ENCODE results near the gene FARP1. TPM values are rescaled to one million over a fixed set of nuclear protein-coding genes. Genes with fewer than 3 reads are reported as not detected.

Gene FARP1
- total RNA-seq, 1 donor from 2014 or later, result 36.5 TPM

- H3K4me3 ChIP-seq (ENCODE audit: low read length in 3 of 3), result no peak overlapping the region
- H3K9me3 ChIP-seq (ENCODE audit: control insufficient read depth in 3 of 3, low read length in 3 of 3), result no peaks in the 10 kb centered on the region
- H3K4me1 ChIP-seq (ENCODE audit: control insufficient read depth in 3 of 3, insufficient read depth in 3 of 3, low read length in 3 of 3), result no peaks in the 10 kb centered on the region
- no peak overlapping the region for H3K27ac ChIP-seq (ENCODE audit: low read depth, low read length)
- H3K9ac ChIP-seq (ENCODE audit: low read depth in 1 of 3, low read length in 3 of 3), result no peak overlapping the region
- H3K36me3 ChIP-seq (ENCODE audit: control insufficient read depth in 3 of 3, insufficient read depth in 3 of 3, low read length in 3 of 3), result no peaks in the 10 kb centered on the region
- peaks cover 0 to 5% (median 0%) of the 10 kb centered on the region in 3 donors for H3K27me3 ChIP-seq (ENCODE audit: control insufficient read depth in 3 of 3, insufficient read depth in 3 of 3, low read length in 3 of 3)
Measured at GRCh38 chr13:98129059-98129746, 13.7 kb upstream of the FARP1 start.

DNA sequence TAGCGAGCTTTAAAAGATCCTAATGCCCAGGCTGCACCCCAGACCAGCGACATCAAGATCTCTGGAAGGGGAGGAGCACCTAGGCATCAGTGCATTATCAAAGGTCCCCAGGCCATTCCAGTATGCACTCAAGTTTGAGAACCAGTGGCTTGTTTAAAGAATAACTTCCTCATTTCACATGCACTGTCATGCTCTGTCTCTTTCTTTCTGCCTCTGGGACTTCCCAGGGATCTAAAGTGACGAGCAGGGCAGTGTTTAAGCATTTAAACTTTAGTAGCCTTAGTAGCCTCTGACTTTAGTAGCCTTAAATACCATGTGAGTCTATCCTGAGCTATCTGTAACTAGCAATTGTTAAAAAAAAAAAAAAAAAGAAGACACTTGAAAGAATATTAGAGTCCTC, 8.9 kb upstream of the FARP1 start:
- no peak overlapping the region for H3K27ac ChIP-seq (ENCODE audit: low read depth, low read length)
- no peaks in the 10 kb centered on the region for H3K36me3 ChIP-seq (ENCODE audit: control insufficient read depth in 3 of 3, insufficient read depth in 3 of 3, low read length in 3 of 3)
- H3K9ac ChIP-seq (ENCODE audit: low read depth in 1 of 3, low read length in 3 of 3), result no peak overlapping the region
- H3K27me3 ChIP-seq (ENCODE audit: control insufficient read depth in 3 of 3, insufficient read depth in 3 of 3, low read length in 3 of 3), result peaks cover 0 to 5% (median 0%) of the 10 kb centered on the region in 3 donors
- no peaks in the 10 kb centered on the region for H3K4me1 ChIP-seq (ENCODE audit: control insufficient read depth in 3 of 3, insufficient read depth in 3 of 3, low read length in 3 of 3)
- no peak overlapping the region for H3K4me3 ChIP-seq (ENCODE audit: low read length in 3 of 3)
- no peaks in the 10 kb centered on the region for H3K9me3 ChIP-seq (ENCODE audit: control insufficient read depth in 3 of 3, low read length in 3 of 3)

GRCh38 chr13:98134901-98135300, 8.0 kb upstream of the FARP1 start:
- Histone ChIP-seq H3K9ac (ENCODE audit: low read depth in 1 of 3, low read length in 3 of 3) (no peak overlapping the region), H3K36me3 (ENCODE audit: control insufficient read depth in 3 of 3, insufficient read depth in 3 of 3, low read length in 3 of 3) (no peaks in the 10 kb centered on the region), H3K4me1 (ENCODE audit: control insufficient read depth in 3 of 3, insufficient read depth in 3 of 3, low read length in 3 of 3) (no peaks in the 10 kb centered on the region), H3K27ac (ENCODE audit: low read depth, low read length) (no peak overlapping the region), H3K27me3 (ENCODE audit: control insufficient read depth in 3 of 3, insufficient read depth in 3 of 3, low read length in 3 of 3) (peaks cover 0 to 5% (median 0%) of the 10 kb centered on the region in 3 donors), H3K4me3 (ENCODE audit: low read length in 3 of 3) (no peak overlapping the region), H3K9me3 (ENCODE audit: control insufficient read depth in 3 of 3, low read length in 3 of 3) (no peaks in the 10 kb centered on the region)

GRCh38 chr13:98141091-98141490, 1.8 kb upstream of the FARP1 start:
- Histone ChIP-seq H3K9ac (ENCODE audit: low read depth in 1 of 3, low read length in 3 of 3) (no peak overlapping the region), H3K4me3 (ENCODE audit: low read length in 3 of 3) (no peak overlapping the region), H3K27me3 (ENCODE audit: control insufficient read depth in 3 of 3, insufficient read depth in 3 of 3, low read length in 3 of 3) (peaks cover 0 to 4% (median 3%) of the 10 kb centered on the region in 3 donors), H3K9me3 (ENCODE audit: control insufficient read depth in 3 of 3, low read length in 3 of 3) (no peaks in the 10 kb centered on the region), H3K4me1 (ENCODE audit: control insufficient read depth in 3 of 3, insufficient read depth in 3 of 3, low read length in 3 of 3) (peaks cover 11 to 17% (median 13%) of the 10 kb centered on the region in 3 donors), H3K36me3 (ENCODE audit: control insufficient read depth in 3 of 3, insufficient read depth in 3 of 3, low read length in 3 of 3) (no peaks in the 10 kb centered on the region), H3K27ac (ENCODE audit: low read depth, low read length) (no peak overlapping the region)

DNA sequence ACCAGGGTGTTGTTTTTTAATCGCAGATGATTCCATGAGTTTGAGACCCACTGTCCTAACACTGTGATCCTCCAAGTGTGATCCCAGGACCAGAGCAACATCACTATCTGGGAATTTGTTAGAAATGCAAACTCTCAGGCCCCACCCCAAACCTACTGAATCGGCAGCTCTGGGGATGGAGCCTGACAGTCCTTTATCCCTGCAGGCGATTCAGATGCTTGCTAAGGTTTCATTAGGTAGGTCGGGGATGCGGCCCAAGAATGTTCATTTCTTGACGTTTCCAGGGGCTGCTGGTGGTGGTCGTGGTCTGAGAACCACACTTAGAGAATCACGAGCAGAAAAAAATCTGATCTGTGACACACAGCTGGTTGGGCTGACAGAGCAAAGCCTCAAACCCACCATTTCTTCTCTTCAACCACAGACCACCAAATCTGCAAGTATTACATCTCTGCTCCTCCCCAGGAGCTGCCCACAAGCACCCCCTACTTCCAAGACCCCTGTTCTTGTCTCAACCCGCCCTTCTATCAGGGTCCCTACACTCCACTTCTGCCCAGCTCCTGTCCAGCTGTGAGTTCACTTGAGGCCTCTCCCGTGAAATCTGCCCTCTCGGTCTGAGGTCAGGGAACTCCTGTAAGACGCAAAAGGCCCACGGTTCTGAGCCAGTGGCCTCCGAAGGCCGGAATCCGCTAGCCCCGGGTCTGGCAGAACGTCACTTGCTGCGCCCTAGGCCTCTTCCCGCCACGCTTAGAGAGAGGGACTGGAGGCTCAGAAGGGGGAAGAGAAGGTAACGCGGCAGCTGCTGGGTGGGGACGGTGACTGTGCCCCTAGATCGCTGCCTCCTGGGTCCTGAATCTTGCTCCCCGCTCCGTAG, 1.1 kb upstream of the FARP1 start:
- Histone ChIP-seq H3K36me3 (ENCODE audit: control insufficient read depth in 3 of 3, insufficient read depth in 3 of 3, low read length in 3 of 3) (no peaks in the 10 kb centered on the region), H3K9me3 (ENCODE audit: control insufficient read depth in 3 of 3, low read length in 3 of 3) (no peaks in the 10 kb centered on the region), H3K4me1 (ENCODE audit: control insufficient read depth in 3 of 3, insufficient read depth in 3 of 3, low read length in 3 of 3) (peaks cover 11 to 17% (median 13%) of the 10 kb centered on the region in 3 donors), H3K27me3 (ENCODE audit: control insufficient read depth in 3 of 3, insufficient read depth in 3 of 3, low read length in 3 of 3) (peaks cover 0 to 6% (median 4%) of the 10 kb centered on the region in 3 donors), H3K9ac (ENCODE audit: low read depth in 1 of 3, low read length in 3 of 3) (peak overlapping the region; percentile 43 to 66 (median 59)), H3K27ac (ENCODE audit: low read depth, low read length) (no peak overlapping the region), H3K4me3 (ENCODE audit: low read length in 3 of 3) (peak overlapping the region; percentile 59 to 76 (median 66))

- Histone ChIP-seq H3K4me3 (ENCODE audit: low read length in 3 of 3) (peak overlapping the region in 2 of 3 donors; percentile 58 to 64), H3K4me1 (ENCODE audit: control insufficient read depth in 3 of 3, insufficient read depth in 3 of 3, low read length in 3 of 3) (peaks cover 11 to 17% (median 13%) of the 10 kb centered on the region in 3 donors), H3K27ac (ENCODE audit: low read depth, low read length) (no peak overlapping the region), H3K9me3 (ENCODE audit: control insufficient read depth in 3 of 3, low read length in 3 of 3) (no peaks in the 10 kb centered on the region), H3K27me3 (ENCODE audit: control insufficient read depth in 3 of 3, insufficient read depth in 3 of 3, low read length in 3 of 3) (peaks cover 0 to 6% (median 4%) of the 10 kb centered on the region in 3 donors), H3K36me3 (ENCODE audit: control insufficient read depth in 3 of 3, insufficient read depth in 3 of 3, low read length in 3 of 3) (no peaks in the 10 kb centered on the region), H3K9ac (ENCODE audit: low read depth in 1 of 3, low read length in 3 of 3) (no peak overlapping the region)
Measured at GRCh38 chr13:98143157-98143553, 261 bp downstream of the FARP1 start.

GRCh38 chr13:98143601-98144026, 720 bp downstream of the FARP1 start:
- H3K4me3 ChIP-seq (ENCODE audit: low read length in 3 of 3), result peak overlapping the region; percentile 57 to 64 (median 58)
- no peak overlapping the region for H3K27ac ChIP-seq (ENCODE audit: low read depth, low read length)
- H3K36me3 ChIP-seq (ENCODE audit: control insufficient read depth in 3 of 3, insufficient read depth in 3 of 3, low read length in 3 of 3), result no peaks in the 10 kb centered on the region
- peaks cover 11 to 17% (median 13%) of the 10 kb centered on the region in 3 donors for H3K4me1 ChIP-seq (ENCODE audit: control insufficient read depth in 3 of 3, insufficient read depth in 3 of 3, low read length in 3 of 3)
- H3K9me3 ChIP-seq (ENCODE audit: control insufficient read depth in 3 of 3, low read length in 3 of 3), result no peaks in the 10 kb centered on the region
- peaks cover 0 to 6% (median 4%) of the 10 kb centered on the region in 3 donors for H3K27me3 ChIP-seq (ENCODE audit: control insufficient read depth in 3 of 3, insufficient read depth in 3 of 3, low read length in 3 of 3)
- peak overlapping the region; percentile 44 to 68 (median 57) for H3K9ac ChIP-seq (ENCODE audit: low read depth in 1 of 3, low read length in 3 of 3)

DNA sequence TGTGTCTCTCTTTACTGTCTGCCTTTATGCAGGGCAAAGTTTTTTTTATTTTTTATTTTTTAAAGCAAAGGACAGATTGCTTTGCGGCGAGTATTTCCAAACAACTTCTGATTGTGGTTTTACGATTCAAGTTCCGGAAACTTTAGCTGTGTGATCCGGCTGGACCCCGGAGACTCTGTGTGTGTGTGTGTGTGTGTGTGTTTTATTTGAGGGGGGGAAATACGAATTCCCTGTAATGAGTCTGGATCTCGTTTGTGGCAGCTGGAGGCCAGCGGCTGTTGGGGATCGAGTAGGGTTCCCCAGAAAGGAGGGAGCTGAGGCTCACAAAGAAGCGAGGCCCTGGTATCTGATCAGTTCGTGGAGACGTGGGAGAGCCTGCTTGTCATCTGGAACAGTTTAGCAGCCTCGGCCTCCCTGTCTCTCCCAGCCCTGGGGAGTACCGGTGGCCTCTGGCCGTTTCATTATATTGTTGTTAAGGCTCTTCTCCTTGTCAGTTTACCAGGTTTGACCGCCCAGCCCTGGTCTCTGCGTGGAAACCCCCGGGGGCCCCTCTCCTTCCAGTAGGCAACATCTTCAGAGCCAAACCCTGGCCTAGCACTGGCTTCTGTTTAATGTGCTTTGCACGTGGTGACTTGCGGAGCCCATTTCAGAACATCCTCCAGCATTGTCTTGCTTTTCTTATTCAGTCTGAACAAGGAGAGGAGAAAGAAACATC, 1.3 kb downstream of the FARP1 start:
- peaks cover 0 to 6% (median 4%) of the 10 kb centered on the region in 3 donors for H3K27me3 ChIP-seq (ENCODE audit: control insufficient read depth in 3 of 3, insufficient read depth in 3 of 3, low read length in 3 of 3)
- peaks cover 11 to 17% (median 13%) of the 10 kb centered on the region in 3 donors for H3K4me1 ChIP-seq (ENCODE audit: control insufficient read depth in 3 of 3, insufficient read depth in 3 of 3, low read length in 3 of 3)
- no peaks in the 10 kb centered on the region for H3K9me3 ChIP-seq (ENCODE audit: control insufficient read depth in 3 of 3, low read length in 3 of 3)
- peak overlapping the region; percentile 57 to 64 (median 58) for H3K4me3 ChIP-seq (ENCODE audit: low read length in 3 of 3)
- H3K9ac ChIP-seq (ENCODE audit: low read depth in 1 of 3, low read length in 3 of 3), result peak overlapping the region; percentile 44 to 68 (median 57)
- H3K27ac ChIP-seq (ENCODE audit: low read depth, low read length), result no peak overlapping the region
- no peaks in the 10 kb centered on the region for H3K36me3 ChIP-seq (ENCODE audit: control insufficient read depth in 3 of 3, insufficient read depth in 3 of 3, low read length in 3 of 3)

- Histone ChIP-seq H3K9me3 (ENCODE audit: control insufficient read depth in 3 of 3, low read length in 3 of 3) (no peaks in the 10 kb centered on the region), H3K27ac (ENCODE audit: low read depth, low read length) (no peak overlapping the region), H3K4me1 (ENCODE audit: control insufficient read depth in 3 of 3, insufficient read depth in 3 of 3, low read length in 3 of 3) (peaks cover 11 to 17% (median 13%) of the 10 kb centered on the region in 3 donors), H3K27me3 (ENCODE audit: control insufficient read depth in 3 of 3, insufficient read depth in 3 of 3, low read length in 3 of 3) (peaks cover 0 to 6% (median 4%) of the 10 kb centered on the region in 3 donors), H3K36me3 (ENCODE audit: control insufficient read depth in 3 of 3, insufficient read depth in 3 of 3, low read length in 3 of 3) (no peaks in the 10 kb centered on the region), H3K4me3 (ENCODE audit: low read length in 3 of 3) (peak overlapping the region; percentile 57 to 64 (median 58)), H3K9ac (ENCODE audit: low read depth in 1 of 3, low read length in 3 of 3) (no peak overlapping the region)
Measured at GRCh38 chr13:98144801-98145350, 2.0 kb downstream of the FARP1 start.
